GM18498 (cell line): ENCODE measurements around the gene WASHC2C.
"Not testable (repeated sequence)": the region's sequence is repeated elsewhere in the genome, so short reads cannot be mapped to it uniquely, and the experiment has no call there.

ENCODE experiments used
- ATAC-seq: cut with Tn5 transposase; IDR thresholded peaks from one replicate; pipeline ENCODE4 v1.9.1; 2021; ENCODE audit warnings: mild to moderate bottlenecking, moderate library complexity; ENCODE audit not compliant: unreplicated experiment

The WASHC2C gene

GRCh38 chr10:45726703-45727420 is at the start of gene WASHC2C:
TSS of gene WASHC2C (plus strand) at chr10:45727266. CDS start at chr10:45727318, 52 bp downstream.
- ATAC-seq, result peak; percentile 91

GRCh38 chr10:45678467-45678866 is 48.6 kb upstream of the WASHC2C start:
- not testable (repeated sequence) for ATAC-seq

- ATAC-seq, result peak; percentile 57
Measured at GRCh38 chr10:45710200-45710796, 16.8 kb upstream of the WASHC2C start.

- ATAC-seq, result not testable (repeated sequence)
Measured at GRCh38 chr10:45711223-45711622, 15.8 kb upstream of the WASHC2C start.

GRCh38 chr10:45717053-45717452 is 10.0 kb upstream of the WASHC2C start:
- ATAC-seq, result not testable (repeated sequence)

- ATAC-seq, result not testable (repeated sequence)
Measured at GRCh38 chr10:45717642-45718041, 9.4 kb upstream of the WASHC2C start.

- ATAC-seq, result not testable (repeated sequence)
Measured at GRCh38 chr10:45721503-45721902, 5.6 kb upstream of the WASHC2C start.

- not testable (repeated sequence) for ATAC-seq
Measured at GRCh38 chr10:45723851-45724250, 3.2 kb upstream of the WASHC2C start.

GRCh38 chr10:45727421-45727965 is 427 bp downstream of the WASHC2C start:
- peak; percentile 67 for ATAC-seq

GRCh38 chr10:45734449-45734848 is 7.4 kb downstream of the WASHC2C start:
- ATAC-seq, result not testable (repeated sequence)

- not testable (repeated sequence) for ATAC-seq
Measured at GRCh38 chr10:45734867-45735266, 7.8 kb downstream of the WASHC2C start.

- not testable (repeated sequence) for ATAC-seq
Measured at GRCh38 chr10:45741559-45741958, 14.5 kb downstream of the WASHC2C start.

- ATAC-seq, result not testable (repeated sequence)
Measured at GRCh38 chr10:45742014-45742413, 14.9 kb downstream of the WASHC2C start.

GRCh38 chr10:45751141-45751540 is 24.1 kb downstream of the WASHC2C start:
- not testable (repeated sequence) for ATAC-seq

- ATAC-seq, result not testable (repeated sequence)
Measured at GRCh38 chr10:45752210-45752609, 25.1 kb downstream of the WASHC2C start.

- ATAC-seq, result not testable (repeated sequence)
Measured at GRCh38 chr10:45753979-45754495, 27.0 kb downstream of the WASHC2C start.

GRCh38 chr10:45755083-45755482 is 28.0 kb downstream of the WASHC2C start:
- ATAC-seq, result not testable (repeated sequence)

GRCh38 chr10:45756065-45756464 is 29.0 kb downstream of the WASHC2C start:
- not testable (repeated sequence) for ATAC-seq

GRCh38 chr10:45757661-45758396 is 30.8 kb downstream of the WASHC2C start:
- ATAC-seq, result not testable (repeated sequence)

- ATAC-seq, result peak; percentile 34
Measured at GRCh38 chr10:45761622-45762021, 34.6 kb downstream of the WASHC2C start.

- ATAC-seq, result not testable (repeated sequence)
Measured at GRCh38 chr10:45763037-45763436, 36.0 kb downstream of the WASHC2C start.
